ENCODE results near the gene SOX8.

DNA sequence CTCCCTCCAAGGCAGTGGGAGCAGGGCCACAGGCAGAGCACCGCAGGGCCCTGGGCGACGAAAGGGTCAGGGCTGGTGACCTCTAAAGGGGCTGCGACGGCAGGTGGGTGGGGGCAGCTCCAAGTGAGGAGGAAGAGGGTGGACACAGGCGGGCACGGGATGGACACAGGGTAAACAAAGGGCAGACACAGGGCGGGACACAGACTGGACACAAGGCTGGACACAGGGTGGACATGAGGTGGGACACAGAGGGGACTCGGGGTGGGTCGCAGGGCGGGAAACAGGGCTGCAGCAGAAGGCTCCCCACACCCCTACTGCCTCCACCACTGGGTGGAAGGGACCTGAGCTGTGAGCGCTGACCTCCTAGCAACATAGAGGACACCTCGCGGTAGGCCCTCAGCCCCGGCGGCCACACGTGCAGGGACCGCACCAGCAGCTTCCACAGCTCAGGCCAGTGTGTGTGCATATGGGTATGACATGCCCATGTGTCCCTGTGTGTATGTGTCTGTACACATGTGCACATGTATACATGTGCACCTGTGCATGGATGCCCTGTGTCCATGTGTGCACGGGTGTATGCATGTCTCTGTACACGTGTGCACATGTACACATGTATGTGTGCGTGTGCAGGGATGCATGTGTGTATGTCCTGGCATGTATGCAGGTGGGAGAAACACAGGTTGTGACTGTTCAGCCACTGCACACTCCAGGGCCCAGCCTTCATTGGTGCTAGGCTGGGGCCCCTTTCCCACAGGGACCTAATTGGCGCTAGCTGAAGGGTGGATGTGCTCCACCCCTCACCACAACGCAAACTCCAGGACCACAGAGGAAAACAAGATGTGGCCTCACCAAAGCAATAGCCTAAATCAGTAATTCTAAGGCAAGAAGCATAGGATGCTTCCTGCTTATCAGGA lies 18.4 kb upstream of the SOX8 start:
- TF ChIP-seq, protein P1, sequence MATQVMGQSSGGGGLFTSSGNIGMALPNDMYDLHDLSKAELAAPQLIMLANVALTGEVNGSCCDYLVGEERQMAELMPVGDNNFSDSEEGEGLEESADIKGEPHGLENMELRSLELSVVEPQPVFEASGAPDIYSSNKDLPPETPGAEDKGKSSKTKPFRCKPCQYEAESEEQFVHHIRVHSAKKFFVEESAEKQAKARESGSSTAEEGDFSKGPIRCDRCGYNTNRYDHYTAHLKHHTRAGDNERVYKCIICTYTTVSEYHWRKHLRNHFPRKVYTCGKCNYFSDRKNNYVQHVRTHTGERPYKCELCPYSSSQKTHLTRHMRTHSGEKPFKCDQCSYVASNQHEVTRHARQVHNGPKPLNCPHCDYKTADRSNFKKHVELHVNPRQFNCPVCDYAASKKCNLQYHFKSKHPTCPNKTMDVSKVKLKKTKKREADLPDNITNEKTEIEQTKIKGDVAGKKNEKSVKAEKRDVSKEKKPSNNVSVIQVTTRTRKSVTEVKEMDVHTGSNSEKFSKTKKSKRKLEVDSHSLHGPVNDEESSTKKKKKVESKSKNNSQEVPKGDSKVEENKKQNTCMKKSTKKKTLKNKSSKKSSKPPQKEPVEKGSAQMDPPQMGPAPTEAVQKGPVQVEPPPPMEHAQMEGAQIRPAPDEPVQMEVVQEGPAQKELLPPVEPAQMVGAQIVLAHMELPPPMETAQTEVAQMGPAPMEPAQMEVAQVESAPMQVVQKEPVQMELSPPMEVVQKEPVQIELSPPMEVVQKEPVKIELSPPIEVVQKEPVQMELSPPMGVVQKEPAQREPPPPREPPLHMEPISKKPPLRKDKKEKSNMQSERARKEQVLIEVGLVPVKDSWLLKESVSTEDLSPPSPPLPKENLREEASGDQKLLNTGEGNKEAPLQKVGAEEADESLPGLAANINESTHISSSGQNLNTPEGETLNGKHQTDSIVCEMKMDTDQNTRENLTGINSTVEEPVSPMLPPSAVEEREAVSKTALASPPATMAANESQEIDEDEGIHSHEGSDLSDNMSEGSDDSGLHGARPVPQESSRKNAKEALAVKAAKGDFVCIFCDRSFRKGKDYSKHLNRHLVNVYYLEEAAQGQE (IDR thresholded peaks at IDR 0.05; ENCODE audit: low read depth), result no peak
- TF ChIP-seq RAD21 (IDR thresholded peaks at IDR 0.05; ENCODE audit: low read depth), result no peak
- no peak for TF ChIP-seq EP300 (IDR thresholded peaks at IDR 0.05; ENCODE audit: borderline replicate concordance)
- no peak for TF ChIP-seq NFIC (IDR thresholded peaks at IDR 0.05)
- TF ChIP-seq, protein P2, sequence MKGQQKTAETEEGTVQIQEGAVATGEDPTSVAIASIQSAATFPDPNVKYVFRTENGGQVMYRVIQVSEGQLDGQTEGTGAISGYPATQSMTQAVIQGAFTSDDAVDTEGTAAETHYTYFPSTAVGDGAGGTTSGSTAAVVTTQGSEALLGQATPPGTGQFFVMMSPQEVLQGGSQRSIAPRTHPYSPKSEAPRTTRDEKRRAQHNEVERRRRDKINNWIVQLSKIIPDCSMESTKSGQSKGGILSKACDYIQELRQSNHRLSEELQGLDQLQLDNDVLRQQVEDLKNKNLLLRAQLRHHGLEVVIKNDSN (IDR thresholded peaks at IDR 0.05), result no peak

Measured in Ishikawa (cell line).